GM12891 (cell line): ENCODE results near the gene RAMP2.
"Not testable (repeated sequence)": the region's sequence is repeated elsewhere in the genome, so short reads cannot be mapped to it uniquely, and the experiment has no call there.

Experiments
- PAX5 ChIP-seq: IDR thresholded peaks from 2 replicates; pipeline ENCODE4 v1.6.1; 2011; ENCODE audit warnings: low read length, moderate library complexity, mild to moderate bottlenecking; ENCODE audit not compliant: insufficient read depth, severe bottlenecking
- POLR2A ChIP-seq: IDR thresholded peaks from 2 replicates; pipeline ENCODE4 v1.6.1; 2011; ENCODE audit warnings: low read depth, low read length, control low read depth
- POLR2AphosphoS5 ChIP-seq: IDR thresholded peaks from 2 replicates; pipeline ENCODE4 v1.6.1; 2011; ENCODE audit warnings: low read depth, low read length, control low read depth
- TAF1 ChIP-seq: IDR thresholded peaks from 2 replicates; pipeline ENCODE4 v1.6.1; 2011; ENCODE audit warnings: low read depth, low read length, control low read depth

DNA sequence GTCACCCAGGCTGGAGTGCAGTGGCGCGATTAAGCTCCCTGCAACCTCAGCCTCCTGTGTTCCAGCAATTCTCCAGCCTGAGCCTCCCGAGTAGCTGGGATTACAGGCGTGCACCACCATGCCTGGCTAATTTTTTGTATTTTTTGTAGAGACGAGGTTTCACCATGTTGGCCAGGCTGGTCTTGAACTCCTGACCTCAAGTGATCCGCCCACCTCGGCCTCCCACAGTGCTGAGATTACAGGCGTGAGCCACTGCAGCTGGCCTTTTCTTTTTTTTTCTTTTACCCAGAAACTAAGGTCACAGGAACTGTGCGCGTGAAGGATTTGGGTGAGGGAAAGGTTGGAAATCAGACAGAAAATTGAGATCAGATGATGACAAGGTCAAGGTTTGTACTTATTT lies 8.9 kb downstream of the RAMP2 start:
- not testable (repeated sequence) for TF ChIP-seq POLR2A, POLR2AphosphoS5, PAX5, TAF1
